GM21723 (cell line): ENCODE data around the gene CTBP2.
"Not testable (repeated sequence)": the region's sequence is repeated elsewhere in the genome, so short reads cannot be mapped to it uniquely, and the experiment has no call there.

Experiments used
- ATAC-seq: cut with Tn5 transposase; IDR thresholded peaks from one replicate; pipeline ENCODE4 v1.9.1; 2021; ENCODE audit warnings: mild to moderate bottlenecking, moderate library complexity; ENCODE audit not compliant: unreplicated experiment

CTBP2 gene

GRCh38 chr10:125093199-125093973 lies 67.0 kb downstream of the CTBP2 start:
- no peak for ATAC-seq

GRCh38 chr10:125092564-125093031 lies 67.8 kb downstream of the CTBP2 start:
- ATAC-seq = no peak

DNA sequence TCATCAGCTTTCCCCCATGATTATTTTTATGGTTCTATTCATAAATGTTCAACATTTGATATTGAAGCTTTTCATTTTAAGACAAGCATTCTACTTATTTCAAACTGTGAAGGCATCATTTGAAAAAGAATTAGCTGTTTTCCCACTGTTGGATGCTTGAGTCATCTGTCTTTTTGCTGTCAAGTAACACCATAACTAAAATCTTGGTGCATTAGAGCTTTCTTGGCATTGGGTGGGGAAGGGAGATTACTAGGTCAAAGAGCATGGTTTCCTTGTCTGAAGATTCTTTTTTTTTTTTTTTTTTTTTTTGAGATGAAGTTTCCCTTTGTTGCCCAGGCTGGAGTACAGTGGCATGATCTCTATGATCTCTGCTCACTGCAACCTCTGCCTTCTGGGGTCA lies 68.5 kb downstream of the CTBP2 start:
- no peak for ATAC-seq

- ATAC-seq = no peak
Measured at GRCh38 chr10:125089469-125089868, 70.9 kb downstream of the CTBP2 start.

DNA sequence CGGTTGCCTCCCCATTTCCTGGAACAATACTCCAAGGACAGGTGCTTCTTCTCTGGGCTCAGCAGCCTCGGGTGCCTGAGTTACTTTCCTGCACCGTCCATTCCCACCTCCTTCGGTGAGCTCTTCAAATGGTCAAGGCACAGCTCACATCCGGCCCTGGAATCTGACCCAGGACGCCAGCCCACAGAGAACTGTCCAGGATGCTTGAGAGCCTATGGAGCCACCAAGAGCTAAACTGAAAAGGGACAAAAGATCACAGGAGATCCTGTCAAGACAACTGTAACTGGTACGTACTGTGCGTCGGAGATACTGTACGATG lies 72.5 kb downstream of the CTBP2 start:
- ATAC-seq = no peak

GRCh38 chr10:125087191-125087896 lies 73.0 kb downstream of the CTBP2 start:
- no peak for ATAC-seq

- ATAC-seq = no peak
Measured at GRCh38 chr10:125086691-125087090, 73.7 kb downstream of the CTBP2 start.

DNA sequence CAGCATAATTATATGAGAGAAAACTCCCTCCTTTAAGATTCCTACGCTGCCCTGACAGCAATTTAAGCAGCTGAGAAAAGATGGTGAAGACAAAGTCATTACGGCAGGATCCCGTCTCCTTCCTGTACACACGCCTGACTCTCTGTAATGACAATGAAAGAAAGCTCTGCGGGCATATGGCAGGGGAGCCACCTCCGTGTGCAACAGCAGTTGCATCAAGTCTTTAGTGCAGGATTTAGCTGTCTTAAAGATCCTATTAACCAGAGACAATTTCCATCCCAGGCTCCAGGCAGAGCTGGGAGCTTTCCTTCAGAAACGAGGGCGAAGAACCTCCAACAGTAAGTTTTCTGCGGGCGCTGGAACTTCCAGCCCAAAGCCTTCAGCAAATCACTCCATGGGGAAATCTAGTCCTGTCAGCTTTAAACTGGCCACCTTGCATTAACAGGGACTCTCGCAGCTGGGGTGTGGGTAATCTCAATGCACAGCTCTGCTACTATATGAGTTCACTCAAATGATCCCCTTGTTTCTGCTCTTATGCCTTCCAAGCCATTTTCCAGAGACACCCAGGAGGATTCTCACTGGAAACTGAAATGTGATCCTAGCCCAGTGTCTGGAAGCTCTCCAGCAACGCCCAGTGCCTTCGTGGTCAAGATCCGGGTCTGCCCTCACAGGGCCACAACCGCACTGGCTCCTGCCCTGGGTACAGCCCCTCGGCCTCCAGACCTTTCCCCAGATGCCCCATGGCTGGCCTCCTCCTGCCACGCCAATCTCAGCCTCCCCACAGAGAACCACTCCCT lies 74.9 kb downstream of the CTBP2 start:
- no peak for ATAC-seq

GRCh38 chr10:125084614-125085257 lies 75.6 kb downstream of the CTBP2 start:
- ATAC-seq = no peak

DNA sequence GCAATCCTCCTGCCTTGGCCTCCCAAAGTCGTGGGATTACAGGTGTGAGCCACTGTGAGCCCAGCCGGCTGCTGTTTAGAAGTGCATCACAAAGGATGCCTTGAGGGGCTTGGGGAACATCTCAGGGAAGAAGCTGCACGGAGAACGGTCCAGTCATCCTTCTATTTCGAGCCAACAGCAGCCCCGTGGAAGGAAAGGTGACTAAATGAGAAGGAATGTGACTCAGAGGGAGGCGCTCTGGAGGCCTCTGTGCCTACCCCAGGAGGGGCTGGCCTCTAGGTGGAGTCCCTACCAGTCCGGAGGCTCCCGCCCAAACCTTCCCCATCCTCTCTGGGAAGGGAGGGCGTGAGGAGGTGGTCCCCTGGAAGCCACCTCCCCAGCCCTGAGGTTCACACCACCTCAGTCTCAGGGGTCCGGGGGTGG lies 76.2 kb downstream of the CTBP2 start:
- ATAC-seq = no peak

DNA sequence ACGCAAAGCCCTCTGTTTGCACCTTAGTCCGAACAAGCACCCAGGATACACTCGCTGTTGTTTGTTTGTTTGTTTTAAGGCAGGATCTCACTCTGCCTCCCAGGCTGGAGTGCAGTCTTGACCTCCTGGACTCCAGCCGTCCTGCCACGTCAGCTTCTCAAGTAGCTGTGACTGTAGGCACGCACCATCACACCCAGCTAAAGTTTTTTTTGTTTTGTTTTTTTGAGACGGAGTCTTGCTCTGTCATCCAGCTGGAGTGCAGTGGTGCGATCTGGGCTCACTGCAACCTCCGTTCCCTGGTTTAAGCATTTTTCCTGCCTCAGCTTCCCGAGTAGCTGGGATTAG lies 76.8 kb downstream of the CTBP2 start:
- no peak for ATAC-seq

DNA sequence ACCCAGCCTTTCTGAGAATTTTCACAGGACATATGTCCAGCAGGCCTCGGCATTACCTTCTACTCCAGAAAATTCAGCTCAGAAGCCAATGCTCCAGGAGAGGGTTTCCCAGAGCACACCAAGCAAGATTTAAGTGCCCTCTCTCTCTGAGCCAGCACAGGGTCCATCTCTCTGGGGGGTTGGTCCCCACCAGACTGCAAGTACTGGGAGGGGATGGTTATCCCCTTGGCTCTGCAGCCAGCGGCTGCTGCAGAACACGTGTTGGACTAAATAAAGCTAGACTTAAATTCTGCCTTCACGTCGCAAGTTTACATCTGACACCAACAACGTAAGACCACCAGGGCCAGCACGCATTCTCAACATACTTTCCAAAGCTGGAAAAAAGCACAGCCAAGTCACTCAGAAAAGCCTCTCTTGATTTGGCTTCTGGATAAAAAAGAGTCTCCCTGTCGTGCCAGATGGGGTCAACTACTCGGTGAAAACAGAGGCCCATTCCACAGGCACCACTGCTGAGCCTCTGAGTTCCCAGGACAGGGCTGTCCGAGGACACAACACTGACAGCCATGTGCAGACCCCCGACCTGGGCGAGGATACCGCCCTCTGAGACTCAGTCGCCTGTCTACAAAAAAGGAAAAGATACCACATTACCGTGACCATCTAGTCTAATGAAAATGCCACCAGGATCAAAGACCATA lies 77.3 kb downstream of the CTBP2 start:
- ATAC-seq = no peak

DNA sequence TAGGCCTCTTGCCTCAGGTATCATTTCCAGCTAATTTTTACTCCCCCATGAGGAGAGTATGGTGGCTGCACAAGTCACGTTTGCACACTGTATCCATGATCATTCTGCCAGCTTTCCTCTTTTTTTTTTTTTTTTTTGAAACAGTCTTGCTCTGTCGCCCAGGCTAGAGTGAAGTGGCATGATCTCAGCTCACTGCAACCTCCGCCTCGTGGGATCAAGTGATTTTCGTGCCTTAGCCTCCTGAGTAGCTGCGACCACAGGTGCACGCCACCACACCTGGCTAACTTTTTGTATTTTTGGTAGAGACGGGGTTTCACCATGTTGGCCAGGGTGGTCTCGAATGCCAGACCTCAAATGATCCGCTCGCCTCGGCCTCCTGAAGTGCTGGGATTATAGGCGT lies 77.9 kb downstream of the CTBP2 start:
- ATAC-seq = not testable (repeated sequence)

- no peak for ATAC-seq
Measured at GRCh38 chr10:125081931-125082330, 78.4 kb downstream of the CTBP2 start.

DNA sequence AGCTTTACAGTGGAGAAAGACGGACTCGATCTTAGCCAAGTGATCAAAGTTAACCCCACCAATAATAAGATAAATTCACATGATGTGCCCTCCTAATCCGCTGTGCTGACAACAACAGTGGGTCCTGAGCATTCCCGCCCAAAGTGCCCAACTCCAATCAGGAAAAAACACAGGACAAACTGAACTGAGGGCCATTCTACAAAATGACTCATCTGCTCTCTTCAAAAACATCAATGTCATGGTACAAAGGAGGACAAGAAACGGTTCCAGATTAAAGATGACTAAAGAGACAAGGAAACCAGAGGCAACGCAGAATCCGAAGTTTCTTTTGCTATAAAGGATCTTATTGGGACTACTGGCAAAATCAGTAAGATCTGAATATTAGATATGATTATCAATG lies 79.4 kb downstream of the CTBP2 start:
- no peak for ATAC-seq

- no peak for ATAC-seq
Measured at GRCh38 chr10:125080296-125080695, 80.1 kb downstream of the CTBP2 start.

DNA sequence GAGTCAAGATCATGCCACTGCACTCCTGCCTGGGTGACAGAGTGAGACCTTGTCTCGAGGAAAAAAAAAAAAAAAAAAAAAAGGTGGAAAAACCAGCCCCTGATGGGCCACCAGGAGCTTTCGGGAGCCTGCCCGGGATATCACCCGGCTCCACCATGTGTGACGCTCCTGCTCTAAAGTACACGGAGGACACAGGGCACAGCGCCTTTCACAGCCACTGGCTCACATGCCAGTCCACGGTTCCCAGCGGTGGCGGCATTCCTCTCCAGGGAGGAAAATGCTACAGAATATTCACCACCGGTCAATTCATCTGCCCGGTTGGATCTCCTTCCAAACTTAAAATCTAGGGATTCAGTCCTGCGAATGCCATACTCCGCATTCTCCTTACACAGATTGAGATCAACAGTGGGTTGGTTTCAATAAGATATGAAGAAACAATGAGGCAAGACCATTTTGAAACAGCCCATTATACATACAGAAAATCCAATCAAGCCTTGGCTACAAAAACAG lies 81.2 kb downstream of the CTBP2 start:
- no peak for ATAC-seq

- no peak for ATAC-seq
Measured at GRCh38 chr10:125076891-125077541, 83.3 kb downstream of the CTBP2 start.

DNA sequence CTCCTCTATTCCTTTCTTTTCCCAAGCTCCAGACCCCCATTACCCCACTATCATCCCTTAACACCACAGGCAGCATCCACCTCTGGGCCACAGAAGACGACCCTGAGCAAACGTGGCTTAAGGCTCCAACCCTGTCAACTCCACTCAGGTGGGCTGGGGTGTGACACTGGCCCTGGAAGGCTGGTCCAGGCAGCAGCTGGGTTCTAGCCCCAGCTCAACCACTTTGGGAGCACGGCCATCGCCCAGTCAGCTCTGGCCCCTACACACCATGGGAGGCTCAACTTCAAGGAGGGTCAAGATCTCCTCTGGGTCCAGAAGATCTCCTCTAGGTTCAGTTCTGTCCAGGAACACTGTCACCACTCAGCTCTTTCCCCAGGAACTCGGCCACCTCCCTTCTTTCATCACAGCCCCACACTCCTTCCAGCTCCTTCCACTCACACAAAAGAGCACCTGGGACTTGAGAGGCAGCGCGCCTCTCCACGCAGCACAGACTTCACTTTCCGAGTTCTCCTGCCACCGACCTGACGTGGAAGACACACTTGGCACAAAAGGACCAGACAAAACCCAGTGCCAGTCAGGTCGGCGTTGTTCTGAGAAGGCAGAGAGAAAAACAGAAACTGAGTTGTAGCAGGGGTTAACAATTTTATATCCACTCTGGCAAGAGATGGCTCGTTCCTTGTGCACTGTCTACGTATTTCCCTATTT lies 84.1 kb downstream of the CTBP2 start:
- no peak for ATAC-seq
